DMS114 treated with DMSO at 0.1 percent for 48 hours (cell line): ENCODE results near the gene TRIM36.

Experiments used
- DNase-seq: peaks from one replicate; lab custom pipeline; 2025; ENCODE audit not compliant: unreplicated experiment; lab: John Stamatoyannopoulos, UW

Gene TRIM36

GRCh38 chr5:115084246-115084793 lies 85.4 kb downstream of the TRIM36 start:
- DNase-seq: no peak

GRCh38 chr5:115079924-115080623 lies 89.6 kb downstream of the TRIM36 start:
- no peak for DNase-seq
